Esophagus squamous epithelium (tissue), 4 donors: ENCODE measurements around the gene CHD6.

Source experiments
- CTCF ChIP-seq, 6 experiments: fragments of 450-650 bp in 4 of 6; fragments of 200-600 bp in 2 of 6; sonication (generic) in 2 of 6; IDR thresholded peaks; one replicate each; pipeline ENCODE4 v1.5.1; 2016 to 2019; ENCODE audit warnings: antibody characterized with exemption in 6 of 6, mild to moderate bottlenecking in 4 of 6, moderate library complexity in 4 of 6
- POLR2A ChIP-seq, 4 donors: fragments of 450-650 bp; IDR thresholded peaks; one replicate each; pipeline ENCODE4 v1.6.1; 2017; ENCODE audit warnings: antibody characterized with exemption in 4 of 4, mild to moderate bottlenecking in 4 of 4, moderate library complexity in 3 of 4

GRCh38 chr20:41482647-41483552 lies 135.3 kb downstream of the CHD6 start:
- TF ChIP-seq CTCF (IDR thresholded peaks at IDR 0.05) = no peak
- no peak for TF ChIP-seq POLR2A (IDR thresholded peaks at IDR 0.05)
